ENCODE measurements around the gene TSPEAR. TPM values are rescaled to one million over a fixed set of nuclear protein-coding genes. Genes with fewer than 3 reads are reported as not detected.

The TSPEAR gene
- total and polyA plus RNA-seq, 2 donors (not counting 1 experiment from before 2014, with no cell fraction given): not detected

GRCh38 chr21:44540741-44541288 is 170.6 kb downstream of the TSPEAR start:
- no peaks in the 10 kb centered on the region for H3K36me3 ChIP-seq (replicated peaks in 1 of 2; ENCODE audit: control extremely low read depth in 1 of 2, control insufficient read depth in 1 of 2, extremely low read depth in 1 of 2, insufficient read depth in 2 of 2, low read length in 1 of 2)
- Mint-ChIP-seq H3K27me3 (peaks cover 19% of the 10 kb centered on the region), H3K4me1 (no peaks in the 10 kb centered on the region), H3K9me3 (ENCODE audit: insufficient read depth) (no peaks in the 10 kb centered on the region), H3K27ac (no peak overlapping the region), H3K4me3 (no peak overlapping the region)
- no peak overlapping the region for H3K4me2 ChIP-seq (replicated peaks; ENCODE audit: low read depth, low read length, poor library complexity, severe bottlenecking)
- ATAC-seq (ENCODE audit: low read depth): no peak
- ChIA-PET POLR2A (no interaction called here), CTCF (interaction anchor here (0.9 kb wide), 1 partner anchor 45 kb away, joined by 3 read pairs; no protein-coding TSS in a partner anchor)
- no peaks in the 10 kb centered on the region for H4K20me1 ChIP-seq (ENCODE audit: control insufficient read depth, insufficient read depth, low read length, poor library complexity, severe bottlenecking)
- H3K9me3 ChIP-seq (ENCODE audit: control extremely low read depth in 1 of 3, control insufficient read depth in 2 of 3, insufficient read depth in 1 of 3, low read length in 2 of 3): peaks cover 1 to 16% (median 3%) of the 10 kb centered on the region in 3 donors
- H3K27me3 ChIP-seq (replicated peaks in 1 of 4; ENCODE audit: control extremely low read depth in 1 of 4, control insufficient read depth in 3 of 4, insufficient read depth in 4 of 4, low read length in 3 of 4): peaks cover 0 to 2% (median 0%) of the 10 kb centered on the region in 4 experiments
- WGBS (ENCODE audit: insufficient coverage): 98% methylated on average over 9 of the region's 11 CpGs
- no peaks in the 10 kb centered on the region for H3K79me2 ChIP-seq (ENCODE audit: control insufficient read depth, insufficient read depth, low read length)
- no peak overlapping the region for H3K9ac ChIP-seq (ENCODE audit: low read length)
- H3K4me1 ChIP-seq (ENCODE audit: control insufficient read depth in 2 of 2, insufficient read depth in 2 of 2, low read length in 2 of 2): no peaks in the 10 kb centered on the region
- H3K4me3 ChIP-seq (ENCODE audit: control extremely low read depth in 1 of 5, extremely low read depth in 1 of 5, insufficient read depth in 1 of 5, low read depth in 2 of 5, low read length in 4 of 5): no peak overlapping the region
- TF ChIP-seq CTCF (IDR thresholded peaks at IDR 0.05): no peak
- TF ChIP-seq EZH2 (IDR thresholded peaks at IDR 0.05; ENCODE audit: borderline replicate concordance, insufficient read depth, low read depth, low read length, poor library complexity, severe bottlenecking): no peak
- no peak overlapping the region for H2AFZ ChIP-seq (ENCODE audit: insufficient read depth, low read depth, low read length, poor library complexity, severe bottlenecking)
- no peak for DNase-seq
- H3K27ac ChIP-seq (ENCODE audit: low read length in 2 of 2): no peak overlapping the region
- intact Hi-C loops (cut with micrococcal nuclease): no loop called here

GRCh38 chr21:44539991-44540666 is 171.2 kb downstream of the TSPEAR start, which contains the start of gene KRTAP10-1:
Gene KRTAP10-1 (minus strand): TSS chr21:44540195. CDS start chr21:44540150, 45 bp downstream.
- no peaks in the 10 kb centered on the region for H3K4me1 ChIP-seq (ENCODE audit: control insufficient read depth in 2 of 2, insufficient read depth in 2 of 2, low read length in 2 of 2)
- H3K36me3 ChIP-seq (replicated peaks in 1 of 2; ENCODE audit: control extremely low read depth in 1 of 2, control insufficient read depth in 1 of 2, extremely low read depth in 1 of 2, insufficient read depth in 2 of 2, low read length in 1 of 2): no peaks in the 10 kb centered on the region
- no peak within 1 kb of the TSS for H2AFZ ChIP-seq (ENCODE audit: insufficient read depth, low read depth, low read length, poor library complexity, severe bottlenecking)
- peaks cover 1 to 16% (median 3%) of the 10 kb centered on the region in 3 donors for H3K9me3 ChIP-seq (ENCODE audit: control extremely low read depth in 1 of 3, control insufficient read depth in 2 of 3, insufficient read depth in 1 of 3, low read length in 2 of 3)
- no peaks in the 10 kb centered on the region for H3K9me3 Mint-ChIP-seq (ENCODE audit: insufficient read depth)
- no peak within 1 kb of the TSS for H3K27ac Mint-ChIP-seq
- no peak for ATAC-seq (ENCODE audit: low read depth)
- no peak within 1 kb of the TSS for H3K4me3 ChIP-seq (ENCODE audit: control extremely low read depth in 1 of 5, extremely low read depth in 1 of 5, insufficient read depth in 1 of 5, low read depth in 2 of 5, low read length in 4 of 5)
- H3K4me1 Mint-ChIP-seq: no peaks in the 10 kb centered on the region
- no peak for DNase-seq
- CTCF ChIA-PET: no interaction called here
- TF ChIP-seq EZH2 (IDR thresholded peaks at IDR 0.05; ENCODE audit: borderline replicate concordance, insufficient read depth, low read depth, low read length, poor library complexity, severe bottlenecking) (no peak), CTCF (IDR thresholded peaks at IDR 0.05) (no peak)
- H3K27me3 Mint-ChIP-seq: peaks cover 19% of the 10 kb centered on the region
- no peak within 1 kb of the TSS for H3K4me3 Mint-ChIP-seq
- no peak within 1 kb of the TSS for H3K9ac ChIP-seq (ENCODE audit: low read length)
- H3K79me2 ChIP-seq (ENCODE audit: control insufficient read depth, insufficient read depth, low read length): no peaks in the 10 kb centered on the region
- intact Hi-C loops (cut with micrococcal nuclease): no loop called here
- no peak within 1 kb of the TSS for H3K27ac ChIP-seq (ENCODE audit: low read length in 2 of 2)
- POLR2A ChIA-PET: no interaction called here
- 85% methylated on average over 21 of the region's 21 CpGs for WGBS (ENCODE audit: insufficient coverage)
- no peaks in the 10 kb centered on the region for H4K20me1 ChIP-seq (ENCODE audit: control insufficient read depth, insufficient read depth, low read length, poor library complexity, severe bottlenecking)
- H3K4me2 ChIP-seq (replicated peaks; ENCODE audit: low read depth, low read length, poor library complexity, severe bottlenecking): no peak within 1 kb of the TSS
- H3K27me3 ChIP-seq (replicated peaks in 1 of 4; ENCODE audit: control extremely low read depth in 1 of 4, control insufficient read depth in 3 of 4, insufficient read depth in 4 of 4, low read length in 3 of 4): peaks cover 0 to 2% (median 0%) of the 10 kb centered on the region in 4 experiments

Data from B cell (primary cell).